Measurements from ENCODE around the gene OCEL1. TPM values are rescaled to one million over a fixed set of nuclear protein-coding genes. Genes with fewer than 3 reads are reported as not detected.

OCEL1 gene
- total and polyA plus RNA-seq, 2 of the 13 experiments (the other 11 are each of a cell fraction or from before 2014, with no cell fraction given): 10.6 to 17.2 TPM

DNA sequence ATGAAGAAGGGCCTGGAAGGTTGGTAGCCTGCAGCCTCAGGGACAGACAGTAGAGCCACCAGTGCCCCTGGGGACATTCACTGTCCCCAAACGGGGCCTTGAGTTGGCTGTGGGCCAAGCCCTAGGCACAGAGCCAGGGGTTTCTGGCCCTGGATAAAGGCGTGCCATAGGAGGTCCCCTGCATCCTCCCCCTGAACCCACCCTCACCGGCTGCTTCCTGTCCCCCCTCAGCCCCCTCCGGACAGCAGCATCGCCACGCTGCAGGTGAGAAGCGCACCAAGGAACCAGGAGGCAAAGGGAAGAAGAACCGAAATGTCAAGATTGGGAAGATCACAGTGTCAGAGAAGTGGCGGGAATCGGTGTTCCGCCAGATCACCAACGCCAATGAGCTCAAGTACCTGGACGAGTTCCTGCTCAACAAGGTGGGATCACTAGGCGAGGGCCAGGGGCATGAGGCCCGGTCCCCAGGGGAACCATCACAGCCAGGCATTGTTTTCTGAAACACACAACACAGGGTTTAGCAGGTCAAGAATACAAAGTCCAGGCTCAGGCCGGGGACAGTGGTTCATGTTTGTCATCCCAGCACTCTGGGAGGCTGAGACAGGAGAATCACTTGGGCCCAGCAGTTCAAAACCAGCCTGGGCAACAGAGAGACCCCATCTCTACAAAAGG is 25.5 kb upstream of the OCEL1 start (continued):
- TF ChIP-seq SCMH1 (CRISPR knock-in tag; IDR thresholded peaks at IDR 0.05; ENCODE audit: borderline replicate concordance) (no peak), MTA1 (CRISPR knock-in tag; IDR thresholded peaks at IDR 0.05; ENCODE audit: borderline replicate concordance) (peak; percentile 60; the same call in 1 of the 2 replicates), SIX1 (CRISPR knock-in tag; IDR thresholded peaks at IDR 0.05; ENCODE audit: borderline replicate concordance) (no peak), NONO (IDR thresholded peaks at IDR 0.05) (no peak), NONO (CRISPR knock-in tag; conservative IDR thresholded peaks at IDR 0.05) (peak; percentile 69; the same call in 1 of the 2 replicates), THAP11 (CRISPR knock-in tag; IDR thresholded peaks at IDR 0.05) (0 out of 2 replicates have a peak, but pooled peaks have one; percentile 32), IKZF4 (CRISPR knock-in tag; IDR thresholded peaks at IDR 0.05; ENCODE audit: borderline replicate concordance, low read depth, not compliant biosample characterization) (no peak), HOXA3 (CRISPR knock-in tag; IDR thresholded peaks at IDR 0.05) (peak; percentile 69), HNRNPL (IDR thresholded peaks at IDR 0.05; ENCODE audit: low read depth, low read length) (0 out of 2 replicates have a peak, but pooled peaks have one; percentile 20), ATF7 (IDR thresholded peaks at IDR 0.05) (no peak), ATF7 (CRISPR knock-in tag; IDR thresholded peaks at IDR 0.05) (no peak), E2F2 (CRISPR knock-in tag; IDR thresholded peaks at IDR 0.05; ENCODE audit: borderline replicate concordance) (no peak), AKAP8 (CRISPR knock-in tag; IDR thresholded peaks at IDR 0.05) (0 out of 2 replicates have a peak, but pooled peaks have one; percentile 64), STAT6 (CRISPR knock-in tag; IDR thresholded peaks at IDR 0.05; ENCODE audit: borderline replicate concordance) (no peak), KDM5B (CRISPR knock-in tag; IDR thresholded peaks at IDR 0.05; ENCODE audit: borderline replicate concordance) (peak; percentile 71; the same call in 1 of the 2 replicates)
- TF ChIP-seq, protein P1, sequence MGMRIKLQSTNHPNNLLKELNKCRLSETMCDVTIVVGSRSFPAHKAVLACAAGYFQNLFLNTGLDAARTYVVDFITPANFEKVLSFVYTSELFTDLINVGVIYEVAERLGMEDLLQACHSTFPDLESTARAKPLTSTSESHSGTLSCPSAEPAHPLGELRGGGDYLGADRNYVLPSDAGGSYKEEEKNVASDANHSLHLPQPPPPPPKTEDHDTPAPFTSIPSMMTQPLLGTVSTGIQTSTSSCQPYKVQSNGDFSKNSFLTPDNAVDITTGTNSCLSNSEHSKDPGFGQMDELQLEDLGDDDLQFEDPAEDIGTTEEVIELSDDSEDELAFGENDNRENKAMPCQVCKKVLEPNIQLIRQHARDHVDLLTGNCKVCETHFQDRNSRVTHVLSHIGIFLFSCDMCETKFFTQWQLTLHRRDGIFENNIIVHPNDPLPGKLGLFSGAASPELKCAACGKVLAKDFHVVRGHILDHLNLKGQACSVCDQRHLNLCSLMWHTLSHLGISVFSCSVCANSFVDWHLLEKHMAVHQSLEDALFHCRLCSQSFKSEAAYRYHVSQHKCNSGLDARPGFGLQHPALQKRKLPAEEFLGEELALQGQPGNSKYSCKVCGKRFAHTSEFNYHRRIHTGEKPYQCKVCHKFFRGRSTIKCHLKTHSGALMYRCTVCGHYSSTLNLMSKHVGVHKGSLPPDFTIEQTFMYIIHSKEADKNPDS (CRISPR knock-in tag; IDR thresholded peaks at IDR 0.05): no peak
- TF ChIP-seq, protein P2, sequence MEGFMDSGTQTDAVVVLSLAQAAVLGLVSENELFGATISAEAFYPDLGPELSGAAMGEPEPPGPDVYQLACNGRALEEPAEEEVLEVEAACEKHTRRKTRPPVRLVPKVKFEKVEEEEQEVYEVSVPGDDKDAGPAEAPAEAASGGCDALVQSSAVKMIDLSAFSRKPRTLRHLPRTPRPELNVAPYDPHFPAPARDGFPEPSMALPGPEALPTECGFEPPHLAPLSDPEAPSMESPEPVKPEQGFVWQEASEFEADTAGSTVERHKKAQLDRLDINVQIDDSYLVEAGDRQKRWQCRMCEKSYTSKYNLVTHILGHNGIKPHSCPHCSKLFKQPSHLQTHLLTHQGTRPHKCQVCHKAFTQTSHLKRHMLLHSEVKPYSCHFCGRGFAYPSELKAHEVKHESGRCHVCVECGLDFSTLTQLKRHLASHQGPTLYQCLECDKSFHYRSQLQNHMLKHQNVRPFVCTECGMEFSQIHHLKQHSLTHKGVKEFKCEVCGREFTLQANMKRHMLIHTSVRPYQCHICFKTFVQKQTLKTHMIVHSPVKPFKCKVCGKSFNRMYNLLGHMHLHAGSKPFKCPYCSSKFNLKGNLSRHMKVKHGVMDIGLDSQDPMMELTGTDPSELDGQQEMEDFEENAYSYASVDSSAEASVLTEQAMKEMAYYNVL (CRISPR knock-in tag; IDR thresholded peaks at IDR 0.05; ENCODE audit: borderline replicate concordance): peak; percentile 54; the same call in 1 of the 2 replicates
- TF ChIP-seq, protein P3, sequence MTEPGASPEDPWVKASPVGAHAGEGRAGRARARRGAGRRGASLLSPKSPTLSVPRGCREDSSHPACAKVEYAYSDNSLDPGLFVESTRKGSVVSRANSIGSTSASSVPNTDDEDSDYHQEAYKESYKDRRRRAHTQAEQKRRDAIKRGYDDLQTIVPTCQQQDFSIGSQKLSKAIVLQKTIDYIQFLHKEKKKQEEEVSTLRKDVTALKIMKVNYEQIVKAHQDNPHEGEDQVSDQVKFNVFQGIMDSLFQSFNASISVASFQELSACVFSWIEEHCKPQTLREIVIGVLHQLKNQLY (CRISPR knock-in tag; IDR thresholded peaks at IDR 0.05): 0 out of 2 replicates have a peak, but pooled peaks have one; percentile 14

All from HepG2 (cell line).